H9 (cell line): Measurements from ENCODE around the gene GATAD2B. TPM values are rescaled to one million over a fixed set of nuclear protein-coding genes. Genes with fewer than 3 reads are reported as not detected.
A peak's percentile ranks its signal among the peaks of the same experiment; 100 is the strongest.

Source experiments
- DNase-seq: peaks from one replicate; pipeline ENCODE4 v3.0.0-alpha.2; 2017
- H2AFZ ChIP-seq: one replicate; pipeline ENCODE4 v1.6.1; 2013; ENCODE audit warnings: mild to moderate bottlenecking, low read length, control low read depth, moderate library complexity
- H2AK5ac ChIP-seq: 2 replicates; pipeline ENCODE4 v1.6.1; 2013; ENCODE audit warnings: low read length, control low read depth, mixed read lengths; ENCODE audit not compliant: insufficient read length
- H2BK120ac ChIP-seq: one replicate; pipeline ENCODE4 v1.6.1; 2013; ENCODE audit warnings: low read depth, mild to moderate bottlenecking, low read length, control low read depth, inconsistent platforms; ENCODE audit not compliant: poor library complexity, severe bottlenecking
- H2BK12ac ChIP-seq: 2 replicates; pipeline ENCODE4 v1.6.1; 2013; ENCODE audit warnings: low read length, control low read depth, mixed read lengths, low read depth; ENCODE audit not compliant: insufficient read length
- H2BK15ac ChIP-seq: 2 replicates; pipeline ENCODE4 v1.6.1; 2013; ENCODE audit warnings: low read depth, low read length, control low read depth
- H2BK20ac ChIP-seq: one replicate; pipeline ENCODE4 v1.6.1; 2013; ENCODE audit warnings: low read depth, mild to moderate bottlenecking, low read length, control low read depth, inconsistent platforms; ENCODE audit not compliant: poor library complexity, severe bottlenecking
- H2BK5ac ChIP-seq: 2 replicates; pipeline ENCODE4 v1.6.1; 2013; ENCODE audit warnings: low read length, control low read depth, mixed read lengths; ENCODE audit not compliant: insufficient read length
- H3K14ac ChIP-seq: 2 replicates; pipeline ENCODE4 v1.6.1; 2013; ENCODE audit warnings: low read length, control low read depth; ENCODE audit not compliant: insufficient read depth
- H3K18ac ChIP-seq: 2 replicates; pipeline ENCODE4 v1.6.1; 2013; ENCODE audit warnings: low read depth, mild to moderate bottlenecking, mixed read lengths, low read length, control low read depth; ENCODE audit not compliant: insufficient read length
- H3K23ac ChIP-seq: 2 replicates; pipeline ENCODE4 v1.6.1; 2013; ENCODE audit warnings: low read length, control low read depth, mixed read lengths, low read depth; ENCODE audit not compliant: insufficient read length
- H3K23me2 ChIP-seq: 2 replicates; pipeline ENCODE4 v1.6.1; 2013; ENCODE audit warnings: low read depth, mild to moderate bottlenecking, mixed read lengths, low read length, control low read depth; ENCODE audit not compliant: insufficient read length, poor library complexity, severe bottlenecking
- H3K27ac ChIP-seq: 2 replicates; pipeline ENCODE4 v1.5.1; 2013; ENCODE audit warnings: low read length, control low read depth, mixed read lengths, low read depth; ENCODE audit not compliant: insufficient read length
- H3K27me3 ChIP-seq: 2 replicates; pipeline ENCODE4 v1.6.1; 2013; ENCODE audit warnings: low read length, control low read depth, inconsistent platforms; ENCODE audit not compliant: insufficient read depth
- H3K4ac ChIP-seq: 2 replicates; pipeline ENCODE4 v1.6.1; 2013; ENCODE audit warnings: low read depth, mild to moderate bottlenecking, control low read depth, inconsistent platforms, low read length, moderate library complexity
- H3K4me1 ChIP-seq: 2 replicates; pipeline ENCODE4 v1.6.1; 2013; ENCODE audit warnings: low read length, control low read depth, inconsistent platforms; ENCODE audit not compliant: insufficient read depth
- H3K4me2 ChIP-seq: 2 replicates; pipeline ENCODE4 v1.6.1; 2013; ENCODE audit warnings: low read length, control low read depth, mixed read lengths; ENCODE audit not compliant: insufficient read length, insufficient read depth
- H3K56ac ChIP-seq: 2 replicates; pipeline ENCODE4 v1.6.1; 2013; ENCODE audit warnings: low read depth, mild to moderate bottlenecking, mixed read lengths, low read length, control low read depth; ENCODE audit not compliant: insufficient read length
- H3K79me1 ChIP-seq: 2 replicates; pipeline ENCODE4 v1.6.1; 2013; ENCODE audit warnings: low read depth, mild to moderate bottlenecking, moderate library complexity, low read length, control low read depth, inconsistent platforms; ENCODE audit not compliant: insufficient read depth, poor library complexity, severe bottlenecking
- H3K79me2 ChIP-seq: 2 replicates; pipeline ENCODE4 v1.6.1; 2013; ENCODE audit warnings: low read length, control low read depth, inconsistent platforms; ENCODE audit not compliant: insufficient read depth
- H3K9ac ChIP-seq: 2 replicates; pipeline ENCODE4 v1.6.1; 2013; ENCODE audit warnings: low read length, control low read depth, mixed read lengths; ENCODE audit not compliant: insufficient read length; ENCODE audit errors: extremely low read depth
- H3K9me3 ChIP-seq: one replicate; pipeline ENCODE4 v1.6.1; 2013; ENCODE audit warnings: low read depth, low read length, inconsistent platforms; ENCODE audit not compliant: control insufficient read depth
- H3T11ph ChIP-seq: one replicate; pipeline ENCODE4 v1.6.1; 2013; ENCODE audit warnings: mild to moderate bottlenecking, low read length, control low read depth, inconsistent platforms
- H4K20me1 ChIP-seq: one replicate; pipeline ENCODE4 v1.6.1; 2013; ENCODE audit not compliant: control insufficient read depth, insufficient read length, insufficient read depth
- H4K5ac ChIP-seq: 2 replicates; pipeline ENCODE4 v1.6.1; 2013; ENCODE audit warnings: low read depth, mild to moderate bottlenecking, mixed read lengths, low read length, control low read depth; ENCODE audit not compliant: insufficient read length
- H4K8ac ChIP-seq: replicated peaks from 2 replicates; pipeline ENCODE4 v1.6.1; 2013; ENCODE audit warnings: low read length, control low read depth, mixed read lengths, low read depth; ENCODE audit not compliant: insufficient read length
- H4K91ac ChIP-seq: 2 replicates; pipeline ENCODE4 v1.6.1; 2013; ENCODE audit warnings: low read depth, mild to moderate bottlenecking, moderate library complexity, mixed read lengths, low read length, control low read depth; ENCODE audit not compliant: insufficient read length
- H3K27ac Mint-ChIP-seq, 3 experiments: 2 replicates in 2 of 3; 3 replicates in 1 of 3; pipeline ENCODE4 v1.8.0; 2020 to 2021; ENCODE audit warnings: mixed read lengths in 3 of 3, mild to moderate bottlenecking in 1 of 3, moderate library complexity in 1 of 3
- H3K27me3 Mint-ChIP-seq: 2 replicates; pipeline ENCODE4 v1.8.0; 2021; ENCODE audit warnings: low read depth, mild to moderate bottlenecking, moderate library complexity, mixed read lengths
- H3K36me3 Mint-ChIP-seq, 3 experiments: 2 replicates in 2 of 3; 3 replicates in 1 of 3; pipeline ENCODE4 v1.8.0; 2020 to 2021; ENCODE audit warnings: low read depth in 3 of 3, mixed read lengths in 3 of 3; ENCODE audit not compliant: insufficient read depth in 1 of 3
- H3K4me1 Mint-ChIP-seq, 2 experiments: 2 replicates each; pipeline ENCODE4 v1.8.0; 2020; ENCODE audit warnings: mixed read lengths in 2 of 2
- H3K4me3 Mint-ChIP-seq, 2 experiments: 2 replicates in 1 of 2; 3 replicates in 1 of 2; pipeline ENCODE4 v1.8.0; 2020 to 2021; ENCODE audit warnings: mild to moderate bottlenecking in 2 of 2, mixed read lengths in 2 of 2, moderate library complexity in 1 of 2
- H3K9me3 Mint-ChIP-seq, 2 experiments: 2 replicates in 1 of 2; 3 replicates in 1 of 2; pipeline ENCODE4 v1.8.0; 2020; ENCODE audit warnings: mild to moderate bottlenecking in 2 of 2, mixed read lengths in 2 of 2, moderate library complexity in 1 of 2
- CTCF ChIP-seq: fragments of 200-600 bp; sonication (generic); conservative IDR thresholded peaks from 3 replicates; pipeline ENCODE4 v1.8.0; 2021; ENCODE audit warnings: antibody characterized with exemption, mild to moderate bottlenecking
- WGBS: extraction: QIAGEN DNeasy Blood & Tissue Kit; methylation state at CpG from one replicate; pipeline ENCODE4 v1.1.7; 2013; ENCODE audit warnings: missing lambda C conversion rate, low lambda C conversion rate, mixed read lengths; ENCODE audit not compliant: insufficient read length; ENCODE audit errors: extremely low coverage; 5-methylcytosine and 5-hydroxymethylcytosine counted together
- total RNA-seq: library from RNA; stranded (reverse); gene quantifications from 2 replicates; pipeline ENCODE4 v1.2.1, GENCODE V29; 2021

GATAD2B gene
- total RNA-seq, 1 experiment from 2014 or later: 44.1 TPM

- no peak overlapping the region for H2BK20ac ChIP-seq
- H2BK12ac ChIP-seq: no peak overlapping the region
- H3K36me3 Mint-ChIP-seq: peaks cover 2 to 7% (median 7%) of the 10 kb centered on the region in 3 experiments; a peak in 5 of 7 replicates
- no peak for TF ChIP-seq CTCF
- DNase-seq: no peak
- no peak overlapping the region for H3K4ac ChIP-seq
- peak overlapping the region; percentile 89 to 94 for H3K4me3 Mint-ChIP-seq
- H3K23me2 ChIP-seq: peaks cover 14% of the 10 kb centered on the region
- H4K8ac ChIP-seq: no peak overlapping the region
- H4K20me1 ChIP-seq: peaks cover 4% of the 10 kb centered on the region
- H2BK5ac ChIP-seq: no peak overlapping the region
- H3K23ac ChIP-seq: no peak overlapping the region
- H3K4me1 Mint-ChIP-seq: peaks cover 24% of the 10 kb centered on the region in 2 experiments
- H3K56ac ChIP-seq: no peak overlapping the region
- H3K27me3 Mint-ChIP-seq: no peaks in the 10 kb centered on the region
- no peak overlapping the region for H3K27ac ChIP-seq
- H3K27me3 ChIP-seq: no peaks in the 10 kb centered on the region
- H3K4me2 ChIP-seq: peak overlapping the region; percentile 99
- H2BK15ac ChIP-seq: no peak overlapping the region
- no peak overlapping the region for H2AK5ac ChIP-seq
- no peaks in the 10 kb centered on the region for H3K9me3 Mint-ChIP-seq
- peak overlapping the region; percentile 93 to 94 (median 94); a peak in 5 of 7 replicates for H3K27ac Mint-ChIP-seq
- H3K18ac ChIP-seq: no peak overlapping the region
- no peaks in the 10 kb centered on the region for H3K9me3 ChIP-seq
- peak overlapping the region; percentile 88 for H3K9ac ChIP-seq
- no peaks in the 10 kb centered on the region for H3K79me1 ChIP-seq
- H3K14ac ChIP-seq: no peak overlapping the region
- no peak overlapping the region for H3T11ph ChIP-seq
- peaks cover 33% of the 10 kb centered on the region; the same call in 1 of the 2 replicates for H3K79me2 ChIP-seq
- no peaks in the 10 kb centered on the region; the same call in 1 of the 2 replicates for H3K4me1 ChIP-seq
- no peak overlapping the region for H2AFZ ChIP-seq
- no peak overlapping the region for H2BK120ac ChIP-seq
- H4K91ac ChIP-seq: no peak overlapping the region
- no peak overlapping the region for H4K5ac ChIP-seq
- no CpG with 5 or more reads among the region's 3 CpGs for WGBS
Measured at GRCh38 chr1:153921080-153921802, 1.5 kb downstream of the GATAD2B start.
